EL (cell line): ENCODE data around the gene MYO1D.
A peak's percentile ranks its signal among the peaks of the same experiment; 100 is the strongest.

Experiments used
- DNase-seq: peaks from one replicate; pipeline ENCODE4 v3.0.0-alpha.2; 2016

MYO1D gene

DNA sequence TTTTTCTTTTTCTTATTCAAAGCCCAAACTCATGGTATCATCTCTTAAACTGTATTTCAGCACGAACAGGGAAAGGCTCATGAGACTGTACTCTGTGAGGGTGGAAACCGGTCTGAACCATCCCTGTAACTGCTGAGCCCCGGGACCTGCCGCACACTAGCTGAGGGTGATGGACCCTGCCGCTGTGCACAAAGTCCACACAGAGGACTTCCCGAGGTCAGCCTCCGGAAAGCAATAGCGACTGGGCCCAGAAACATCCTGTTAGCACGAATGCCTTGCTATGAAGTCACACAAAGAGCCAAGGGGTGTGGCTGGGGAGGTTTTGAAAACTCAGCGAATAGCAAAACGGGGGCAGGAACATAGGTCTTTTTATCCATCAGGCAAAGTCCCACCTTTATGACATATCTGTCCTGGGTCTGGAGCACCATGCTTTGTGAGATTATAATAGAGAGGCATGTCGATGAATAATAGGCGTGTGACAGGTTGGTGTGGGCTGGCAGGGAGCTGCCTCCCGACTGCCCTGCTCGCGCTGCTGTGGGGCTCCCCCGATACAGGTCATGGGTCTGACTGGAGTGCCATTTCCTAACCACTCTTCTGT is 356.7 kb downstream of the MYO1D start:
- peak; percentile 45 for DNase-seq

DNA sequence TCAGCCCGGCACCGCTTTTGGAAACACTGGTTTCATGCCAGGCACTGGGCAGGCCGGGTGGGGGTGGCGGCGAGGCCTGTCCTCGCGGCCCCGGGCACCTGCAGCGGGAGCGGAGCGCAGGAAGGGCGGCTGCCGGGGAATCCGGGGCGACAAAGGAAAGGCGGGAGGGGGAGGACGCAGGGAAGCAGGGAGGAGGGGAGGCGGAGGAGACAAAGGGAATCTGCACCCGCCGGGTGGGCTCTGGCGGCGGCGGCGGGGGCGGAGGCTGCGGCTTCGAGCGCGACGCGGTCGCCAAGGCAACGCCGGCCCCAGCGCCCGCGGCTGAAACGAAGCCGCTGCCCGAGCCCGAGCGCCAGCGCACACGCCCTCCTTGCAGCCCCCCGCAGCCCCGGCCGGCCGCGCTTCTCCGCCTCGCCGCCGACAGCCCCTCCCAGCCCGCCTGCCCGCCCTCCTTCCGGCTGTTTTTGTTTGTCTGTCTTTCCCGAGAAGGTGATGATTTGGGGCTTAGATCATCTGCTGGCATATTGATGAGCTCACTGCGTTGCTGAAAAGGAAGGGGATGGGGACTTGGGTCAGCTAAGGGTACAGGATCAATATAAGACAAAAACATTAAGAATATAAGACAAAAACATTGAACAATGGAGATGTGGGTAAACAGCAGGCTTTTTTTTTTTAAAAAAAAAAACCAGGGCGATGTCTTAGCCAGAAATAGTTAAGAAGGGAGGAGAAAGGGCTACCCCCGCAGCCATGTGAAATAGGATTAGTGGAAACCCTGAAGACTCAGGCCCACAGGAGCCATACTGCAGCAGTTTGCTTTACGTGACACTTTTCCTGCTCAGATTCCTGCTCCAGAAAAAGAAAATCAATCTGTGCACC is 357.5 kb downstream of the MYO1D start:
- peak; percentile 79 for DNase-seq

DNA sequence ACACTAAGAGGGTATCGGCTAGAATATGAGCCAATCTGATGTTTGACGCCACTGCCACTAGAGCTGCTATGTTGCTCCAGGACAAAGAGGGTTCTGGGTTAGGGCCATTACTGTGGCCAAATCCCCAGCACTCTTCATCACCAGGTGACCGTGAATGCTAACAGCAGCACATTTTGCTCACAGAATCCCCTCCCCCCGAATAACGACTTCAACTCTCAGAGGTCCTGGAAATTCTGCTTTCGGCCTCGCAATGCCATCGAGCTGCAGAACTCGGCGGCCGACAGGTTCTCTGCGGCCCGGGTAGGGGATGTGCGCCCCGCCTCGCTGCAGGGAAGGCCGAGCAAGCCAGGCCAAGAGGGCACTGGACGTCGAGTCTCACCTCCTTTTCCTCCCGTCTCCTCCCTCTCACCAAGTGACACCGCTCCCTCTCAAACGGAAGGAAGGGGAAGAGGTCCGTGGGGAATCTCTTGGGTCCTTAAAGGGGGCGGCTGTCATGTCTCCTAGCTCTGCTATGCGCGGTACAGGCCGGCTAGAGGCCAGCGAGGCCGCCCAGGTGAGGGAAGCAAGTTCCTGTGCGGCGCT is 358.2 kb downstream of the MYO1D start:
- no peak for DNase-seq

DNA sequence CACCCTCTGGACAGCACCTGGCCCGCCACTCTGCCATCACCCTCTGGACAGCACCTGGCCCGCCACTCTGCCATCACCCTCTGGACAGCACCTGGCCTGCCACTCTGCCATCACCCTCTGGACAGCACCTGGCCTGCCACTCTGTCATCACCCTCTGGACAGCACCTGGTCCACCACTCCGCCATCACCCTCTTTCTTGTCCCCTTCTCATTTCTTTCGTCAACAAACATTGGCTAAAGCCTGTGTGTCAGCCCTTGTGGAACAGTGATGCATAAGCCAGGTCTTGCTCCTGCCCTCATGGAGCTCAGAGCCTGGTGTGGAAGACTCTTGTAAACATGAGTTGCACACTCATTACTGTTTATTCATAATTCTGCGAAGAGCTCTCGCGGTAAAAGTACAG is 358.9 kb downstream of the MYO1D start:
- DNase-seq = no peak

DNA sequence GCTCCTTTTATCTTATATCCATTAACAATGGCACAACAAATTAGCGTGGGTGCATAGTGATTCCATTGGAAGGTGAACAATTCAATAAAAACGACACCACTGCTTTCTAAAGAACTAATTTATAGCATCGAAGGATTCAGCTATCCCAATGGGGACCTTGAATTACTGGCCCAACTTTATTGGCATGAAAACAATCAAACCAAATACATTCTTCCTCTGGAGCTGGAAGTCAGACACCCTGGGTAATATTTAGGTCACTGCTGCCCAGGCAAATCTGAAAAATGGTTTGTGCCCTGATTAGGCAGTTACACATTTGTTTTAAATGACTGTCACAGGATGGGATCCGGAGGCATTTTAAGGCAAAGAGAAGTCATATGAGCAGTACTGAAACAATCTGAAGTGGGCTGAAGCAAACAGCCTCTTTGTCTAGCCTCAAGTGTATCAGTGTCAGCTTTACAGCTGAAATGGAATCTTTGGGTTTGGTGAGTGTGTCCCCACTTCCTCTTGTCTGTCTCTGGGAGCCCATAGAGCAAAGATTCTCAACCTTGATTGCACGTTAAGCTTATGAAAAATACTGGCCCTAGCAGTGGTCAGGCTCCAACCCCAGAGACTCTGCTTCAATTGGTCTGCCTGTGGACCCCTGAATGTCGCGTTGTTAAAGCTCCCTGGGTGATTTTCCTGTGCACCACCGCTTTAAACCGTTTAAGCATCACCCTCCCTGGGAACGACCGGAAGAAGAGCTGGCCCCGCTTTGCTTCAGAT is 359.8 kb downstream of the MYO1D start:
- DNase-seq = no peak

DNA sequence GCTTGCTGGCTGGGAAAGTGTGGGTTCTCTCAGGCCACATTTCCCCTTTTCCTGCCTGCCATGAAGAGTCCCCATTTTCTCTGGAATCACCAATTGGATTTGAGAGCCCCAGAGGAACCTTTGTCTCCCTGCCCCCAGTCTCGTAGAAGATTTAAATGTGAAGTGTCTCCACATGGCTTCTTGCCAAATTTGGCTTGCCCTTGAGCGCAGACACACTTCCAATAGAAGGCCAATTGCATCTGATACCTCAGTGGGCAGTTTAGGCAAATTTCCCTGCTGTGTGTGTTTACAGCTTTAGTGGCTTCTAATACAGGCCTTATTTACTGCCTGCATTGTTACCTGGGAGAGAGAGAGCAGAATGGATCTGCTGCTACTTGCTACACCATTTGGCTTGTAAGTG is 360.5 kb downstream of the MYO1D start:
- DNase-seq = no peak

DNA sequence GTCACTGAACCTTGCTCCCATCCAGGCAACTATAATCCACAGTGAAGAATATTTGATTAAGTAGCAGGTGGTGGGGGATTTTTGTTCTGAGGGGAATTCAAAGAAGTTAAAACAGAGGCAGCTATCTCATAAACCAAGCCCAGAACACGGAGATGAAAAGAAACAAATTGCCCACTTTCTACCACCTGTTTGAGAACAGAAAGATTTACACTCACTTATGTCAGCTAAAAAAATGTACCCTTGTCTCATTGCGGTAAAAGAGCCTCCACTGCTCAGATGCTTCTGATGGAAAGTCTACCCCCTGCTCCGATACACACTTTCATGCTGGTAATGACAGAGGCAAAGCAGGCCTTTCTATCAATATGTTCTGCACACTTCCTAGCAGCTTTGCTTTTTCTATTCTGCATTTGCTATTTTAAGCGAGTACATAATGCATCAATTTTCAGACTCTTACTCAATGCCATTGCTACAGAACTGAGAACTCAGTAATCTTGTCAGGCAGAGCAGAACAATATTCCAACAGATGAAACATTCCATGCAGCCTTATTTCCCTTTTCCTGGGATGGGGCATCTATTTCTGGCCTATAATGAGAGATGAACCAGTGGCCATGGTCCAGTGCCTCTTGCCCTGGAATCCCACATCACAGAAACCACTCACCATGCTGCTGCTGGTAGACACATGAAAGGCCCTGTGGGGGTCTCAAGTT is 361.1 kb downstream of the MYO1D start:
- DNase-seq = no peak

DNA sequence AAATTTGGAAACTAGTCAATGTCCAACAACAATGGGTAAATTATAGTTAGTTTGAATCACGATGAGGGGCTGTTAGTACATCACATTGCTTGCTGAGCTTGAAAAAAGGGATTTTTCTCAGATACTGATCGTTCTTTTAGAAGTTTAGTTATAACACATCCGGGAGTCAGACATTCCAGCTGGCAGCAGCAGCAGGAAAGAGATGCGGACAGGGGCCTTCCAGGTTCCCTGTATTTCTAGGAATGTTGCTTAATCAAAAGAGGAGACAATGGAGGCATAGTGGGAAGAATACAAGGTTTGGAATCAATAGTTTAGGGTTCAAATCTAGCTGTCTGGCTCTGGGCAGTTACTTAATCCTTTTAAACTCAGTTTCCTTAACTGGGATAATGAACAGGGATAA is 362.3 kb downstream of the MYO1D start:
- no peak for DNase-seq

DNA sequence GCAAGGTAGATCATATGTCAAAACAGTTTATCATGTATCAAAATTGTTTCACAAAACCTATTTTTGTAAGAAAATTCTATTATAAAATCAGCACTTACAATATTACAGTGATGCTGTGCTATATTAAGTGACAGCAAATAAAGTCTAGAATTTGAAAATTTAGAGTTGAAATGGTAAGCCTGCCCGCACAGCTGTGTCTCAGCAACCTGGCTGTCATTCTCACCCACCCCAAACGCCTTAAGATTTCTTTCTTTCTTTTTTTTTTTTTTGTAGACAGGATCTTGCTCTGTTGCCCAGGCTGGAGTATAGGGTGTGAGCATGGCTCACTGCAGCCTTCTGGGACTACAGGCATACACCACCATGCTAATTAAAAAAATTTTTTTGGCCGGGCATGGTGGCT is 363.3 kb downstream of the MYO1D start:
- no peak for DNase-seq

DNA sequence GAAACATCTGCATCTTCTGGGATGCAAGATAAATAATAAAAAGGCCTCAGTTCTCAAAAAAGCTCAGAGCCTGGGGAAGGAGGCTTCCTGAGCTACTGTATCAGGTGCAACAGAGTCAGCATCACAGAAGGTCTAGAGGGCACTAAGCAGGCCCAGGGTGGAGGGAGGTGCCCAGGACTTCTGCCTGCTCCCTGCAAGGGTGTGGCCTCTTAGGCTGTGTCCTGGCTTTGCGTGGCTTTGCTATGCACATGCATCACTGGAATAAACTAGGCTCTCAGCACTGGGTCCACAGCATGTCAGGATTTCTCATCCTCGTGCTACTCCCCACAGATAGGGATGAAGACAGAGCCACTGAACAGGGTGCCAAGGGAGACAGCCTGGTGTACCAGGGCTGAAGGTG is 364.6 kb downstream of the MYO1D start:
- no peak for DNase-seq

DNA sequence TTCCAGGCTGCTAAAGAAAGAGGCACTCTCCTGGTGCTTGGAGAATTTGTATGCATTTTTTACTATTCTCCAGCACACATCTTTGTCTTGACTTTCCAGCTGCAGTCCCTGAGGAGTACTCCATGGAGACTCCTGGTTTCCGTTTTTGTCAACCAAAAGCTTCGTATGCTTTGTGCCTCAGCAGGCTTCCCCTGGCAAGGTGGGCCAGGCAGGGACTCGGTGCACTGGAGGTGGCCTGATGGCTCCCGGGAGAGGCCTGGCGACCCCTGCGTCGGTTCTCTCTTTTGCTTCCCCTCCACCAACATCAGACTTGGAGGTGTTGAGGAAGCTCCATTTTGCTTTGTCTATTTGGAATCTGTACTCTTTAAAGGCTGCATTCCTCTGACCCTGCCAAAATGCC is 366.5 kb downstream of the MYO1D start:
- no peak for DNase-seq

DNA sequence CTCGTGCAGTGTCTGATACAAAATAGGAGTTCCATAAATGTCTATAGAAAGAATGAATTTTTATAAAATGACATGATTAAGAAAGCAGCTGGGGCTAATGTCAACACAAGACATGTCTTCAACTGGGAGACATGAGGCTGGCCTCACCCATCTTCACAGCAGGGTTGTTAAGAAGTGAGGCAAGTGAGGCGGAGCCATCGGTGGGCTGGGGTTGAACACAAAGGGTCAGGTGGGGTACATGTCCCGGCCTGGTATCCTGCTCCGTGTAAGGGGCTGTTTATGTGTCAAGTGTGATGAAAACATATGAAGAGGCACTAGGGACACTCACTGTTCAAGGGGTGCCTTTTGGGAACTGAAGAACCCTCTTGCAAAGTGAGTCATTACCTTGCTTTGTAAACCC is 368.0 kb downstream of the MYO1D start:
- DNase-seq = no peak

DNA sequence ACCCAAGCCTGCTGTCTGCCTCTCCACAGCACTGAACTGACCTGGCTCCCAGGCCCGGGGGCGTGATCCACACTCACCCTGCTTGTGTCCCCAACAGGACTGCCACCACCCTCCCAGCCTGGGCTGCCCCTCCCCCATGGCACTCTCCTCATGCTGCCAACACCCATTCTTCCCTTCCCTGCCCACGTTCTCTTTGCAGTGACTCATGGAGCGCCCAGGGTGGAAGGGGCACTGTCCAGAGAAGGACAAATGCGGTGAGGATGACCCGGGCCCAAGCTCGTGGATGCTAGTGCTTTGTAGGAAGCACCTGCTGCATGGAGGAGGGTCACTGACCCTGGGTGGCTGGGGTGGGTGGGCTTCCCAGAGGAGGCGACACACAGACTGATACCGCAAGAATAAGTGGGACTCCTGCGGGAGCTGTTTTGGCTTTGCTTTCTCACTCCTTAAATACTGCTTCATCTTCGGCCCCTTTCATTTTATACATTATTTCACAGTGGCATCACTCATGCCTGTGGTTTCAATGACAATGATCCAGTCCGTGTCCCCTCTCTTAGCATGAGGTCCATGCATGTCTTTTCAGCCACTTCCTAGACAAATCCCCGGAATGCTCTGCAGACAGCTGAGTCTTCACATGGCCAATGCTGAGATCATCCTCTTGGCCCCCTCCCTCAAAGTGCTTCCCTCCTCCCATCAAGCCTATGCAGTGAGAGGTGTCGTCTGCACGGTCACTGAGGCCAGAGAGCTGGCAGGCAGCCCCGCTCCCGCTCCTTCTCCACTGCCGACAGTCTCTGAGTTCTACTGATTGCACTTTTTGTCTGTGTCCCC is 372.5 kb downstream of the MYO1D start:
- peak; percentile 83 for DNase-seq

DNA sequence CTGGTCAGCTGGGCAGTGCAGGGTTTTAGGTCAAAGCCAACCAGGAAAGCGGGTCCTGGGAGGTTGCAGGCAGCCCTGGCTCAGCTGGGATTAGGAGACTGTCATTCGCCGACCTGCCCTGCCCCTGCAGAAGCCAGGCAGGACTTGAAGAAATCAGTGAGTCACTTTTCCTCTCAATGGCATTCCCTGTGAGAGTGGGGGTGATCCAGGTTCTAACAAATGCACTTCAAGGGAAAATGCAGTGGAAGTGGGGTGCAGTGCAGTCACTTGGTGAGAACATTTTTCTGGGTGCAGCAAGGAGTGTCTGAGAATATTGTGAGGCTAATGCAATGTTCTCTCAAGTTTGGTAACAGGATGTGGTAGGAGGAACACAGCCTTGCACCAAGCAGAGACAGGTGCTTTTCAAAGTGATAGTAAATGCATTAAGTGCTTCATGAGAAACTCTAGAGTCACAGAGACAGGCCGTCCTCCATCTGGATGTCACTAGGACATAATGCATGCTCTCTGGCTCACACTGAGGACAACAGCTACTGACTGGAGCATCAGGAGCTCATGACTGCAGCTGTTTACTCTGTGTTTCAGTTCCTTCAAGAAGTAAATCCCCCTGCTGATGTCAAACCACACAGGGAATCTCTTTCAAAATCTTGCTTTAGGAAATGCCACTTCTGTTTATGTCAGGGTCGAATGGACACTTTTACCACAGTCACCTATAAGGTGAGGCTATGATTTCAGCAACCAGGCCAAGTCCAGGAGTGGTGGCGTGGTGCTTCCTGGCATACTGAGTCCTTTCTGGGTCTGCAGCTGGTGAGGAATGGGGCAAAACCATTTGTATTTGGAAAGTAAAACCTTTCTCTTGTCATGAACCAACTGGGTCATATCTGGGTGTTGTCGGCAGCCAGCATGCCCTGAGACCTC is 373.4 kb downstream of the MYO1D start:
- DNase-seq = peak; percentile 47

DNA sequence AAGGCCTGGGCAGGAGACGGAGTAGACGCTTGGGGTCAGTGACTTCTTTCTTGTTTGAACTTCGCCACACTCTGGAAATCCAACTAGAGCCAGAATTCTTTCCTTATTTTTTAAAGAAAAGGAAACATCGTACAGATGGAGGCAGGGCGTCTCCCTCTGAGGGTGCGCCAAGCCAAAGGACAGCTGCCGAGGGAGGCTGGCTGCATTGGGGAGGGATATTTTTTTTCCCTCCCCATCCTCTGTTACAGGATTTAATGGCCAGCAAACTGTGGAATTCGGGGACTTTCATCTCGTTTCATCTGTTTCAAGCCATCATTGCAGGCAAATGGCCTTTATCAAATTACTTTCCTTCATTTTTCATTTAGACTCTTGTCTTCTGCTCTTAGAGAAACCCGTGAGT is 374.2 kb downstream of the MYO1D start:
- DNase-seq = no peak

DNA sequence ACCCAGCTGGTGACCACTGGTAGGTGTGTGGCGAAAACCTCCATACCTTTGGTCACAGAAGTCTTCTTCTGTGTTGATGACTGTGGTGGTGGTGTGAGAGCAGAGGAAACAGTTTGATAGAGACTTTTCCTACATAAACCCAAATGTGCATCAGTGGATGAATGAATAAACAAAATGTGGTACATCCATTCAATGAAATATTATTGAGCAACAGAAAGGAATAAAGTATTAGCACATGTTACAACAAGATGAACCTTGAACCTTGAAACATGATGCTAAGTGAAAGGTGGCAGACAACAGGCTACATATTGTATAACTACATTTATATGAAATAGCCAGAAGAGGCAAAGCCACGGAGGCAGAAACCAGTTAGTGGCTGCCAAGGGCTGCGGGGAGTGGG is 374.9 kb downstream of the MYO1D start:
- DNase-seq = no peak

DNA sequence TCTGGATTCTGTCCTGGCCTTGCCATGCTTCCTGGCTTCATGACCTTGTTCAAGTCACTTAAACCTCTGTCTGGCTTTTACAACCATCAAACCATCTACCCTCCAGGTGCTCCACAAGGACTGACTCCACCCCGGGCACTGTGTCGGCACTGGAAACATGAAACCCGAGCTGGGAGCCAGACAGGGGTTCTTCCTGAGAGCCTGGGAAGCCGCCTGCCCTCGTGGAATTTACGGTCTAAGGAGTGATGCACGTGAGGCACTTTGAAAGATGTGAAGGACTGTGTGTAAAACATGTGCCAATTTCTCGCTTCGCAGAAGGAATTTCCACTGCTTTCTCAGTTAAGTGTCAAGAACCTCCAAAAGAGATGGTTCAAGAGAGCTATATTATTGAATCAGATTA is 378.5 kb downstream of the MYO1D start:
- DNase-seq = no peak

DNA sequence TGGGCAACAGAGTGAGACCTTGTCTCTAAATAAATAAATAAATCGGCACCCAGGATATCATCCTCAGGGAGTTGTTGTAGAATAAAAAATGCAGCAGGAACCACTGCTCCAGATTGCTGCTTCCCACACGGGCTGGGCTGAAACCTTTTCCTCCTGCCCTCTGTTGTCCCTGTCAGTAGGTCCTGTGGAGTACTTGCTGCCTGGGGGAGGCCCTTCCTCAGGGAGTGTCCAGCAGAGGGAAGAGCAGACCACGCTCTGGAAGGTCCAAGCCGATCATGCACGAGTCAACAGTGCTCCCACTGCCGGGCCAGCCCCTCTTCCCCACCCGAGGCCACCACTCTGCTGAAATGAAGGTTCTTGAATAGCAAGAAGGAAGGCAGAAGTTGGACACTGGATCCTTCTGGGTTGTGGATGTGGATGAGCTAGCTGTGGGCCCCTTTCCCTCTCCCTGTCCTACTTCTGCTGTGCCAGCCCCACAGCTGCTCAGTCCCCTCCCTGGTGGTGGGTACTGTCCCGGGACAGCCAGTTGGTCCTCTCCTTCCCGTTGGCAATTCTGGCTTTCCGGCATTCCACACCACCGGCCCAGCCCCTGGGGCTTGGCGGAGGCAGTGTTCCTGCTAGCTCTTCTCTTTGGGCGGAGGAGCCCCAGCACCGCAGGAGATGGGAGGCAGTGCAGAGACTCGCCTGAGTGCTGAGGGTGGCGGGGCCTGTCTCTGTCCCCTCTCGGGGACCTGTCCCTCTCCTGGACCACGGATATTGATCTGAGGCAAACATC is 379.3 kb downstream of the MYO1D start:
- peak; percentile 66 for DNase-seq

DNA sequence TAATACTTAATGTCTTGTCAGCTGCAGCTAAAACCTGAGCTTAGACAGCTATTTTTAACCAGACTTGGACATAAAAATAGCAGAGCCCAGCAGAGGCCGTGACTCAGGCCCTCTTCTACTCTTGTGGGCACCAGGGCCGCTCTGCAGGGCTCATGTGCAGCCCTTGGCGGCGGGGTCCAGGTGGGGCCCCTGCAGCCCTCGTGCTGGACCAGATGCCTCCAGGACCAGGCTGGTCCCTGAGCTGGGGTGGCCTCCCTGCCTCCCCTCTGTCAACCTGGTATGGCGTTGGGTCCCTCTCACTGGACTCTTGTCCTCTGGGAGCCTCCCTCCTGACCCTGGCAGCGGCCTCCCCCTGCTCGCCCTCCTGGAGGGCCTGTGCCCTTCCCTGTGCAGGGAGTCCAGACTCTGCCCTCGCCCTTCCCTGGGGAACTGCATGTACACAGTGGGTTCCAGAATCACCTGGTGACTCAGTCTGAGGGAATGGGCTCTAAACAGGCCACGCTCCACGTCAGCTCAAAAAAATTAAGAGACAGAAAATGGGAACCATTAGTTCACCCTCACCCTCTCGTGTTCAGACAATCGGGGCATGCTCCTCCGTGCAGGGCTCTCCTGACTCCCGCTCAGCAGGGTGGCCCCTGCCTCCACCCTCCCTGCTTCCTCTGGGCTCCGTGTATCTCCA is 380.4 kb downstream of the MYO1D start:
- DNase-seq = peak; percentile 98
